ENCODE data around the gene ARRDC3. TPM values are rescaled to one million over a fixed set of nuclear protein-coding genes. Genes with fewer than 3 reads are reported as not detected.

The ARRDC3 gene
- total and polyA plus RNA-seq, 10 of the 15 experiments (the other 5 are each of a cell fraction or from before 2014, with no cell fraction given) = 2.3 to 14.0 (median 8.6) TPM

GRCh38 chr5:91380491-91381238 lies 2.5 kb downstream of the ARRDC3 start (continued):
- 0 out of 2 replicates have a peak, but pooled peaks have one; percentile 63 for TF ChIP-seq WRNIP1 (IDR thresholded peaks at IDR 0.05; ENCODE audit: borderline replicate concordance, low read depth, low read length)
- peak; percentile 49 for TF ChIP-seq NKRF (conservative IDR thresholded peaks at IDR 0.05)
- no peak for TF ChIP-seq CUX1 (IDR thresholded peaks at IDR 0.05; ENCODE audit: insufficient replicate concordance, low read depth, low read length)
- no peak; the same call in 1 of the 2 replicates for TF ChIP-seq DPF2 (IDR thresholded peaks at IDR 0.05)
- TF ChIP-seq BCL3 (IDR thresholded peaks at IDR 0.05; ENCODE audit: borderline replicate concordance, insufficient read depth, low read depth, low read length, poor library complexity, severe bottlenecking) = no peak
- TF ChIP-seq SMC3 (IDR thresholded peaks at IDR 0.05; ENCODE audit: borderline replicate concordance, low read length) = no peak
- no peak for TF ChIP-seq SKIL (IDR thresholded peaks at IDR 0.05; ENCODE audit: low read depth, poor library complexity, severe bottlenecking)
- no peak for TF ChIP-seq MYB (IDR thresholded peaks at IDR 0.05; ENCODE audit: borderline replicate concordance, low read depth, low read length)
- peak; percentile 64 for TF ChIP-seq MEF2B (IDR thresholded peaks at IDR 0.05; ENCODE audit: partially characterized antibody, poor library complexity, severe bottlenecking)
- no peak for TF ChIP-seq TCF12 (IDR thresholded peaks at IDR 0.05; ENCODE audit: low read depth, low read length)
